K562 (cell line): ENCODE data around the gene EMP2. TPM values are rescaled to one million over a fixed set of nuclear protein-coding genes. Genes with fewer than 3 reads are reported as not detected.
A peak's percentile ranks its signal among the peaks of the same experiment; 100 is the strongest.

Experiments used
- ATAC-seq: fragments of 200-7000 bp; cut with Tn5 transposase; 3 replicates; pipeline ENCODE4 v1.9.1; 2020; ENCODE audit warnings: moderate library complexity
- BruUV-seq: library from RNA; stranded (reverse); fragments of 400-500 nt; replicated peaks from 2 replicates; lab custom pipeline; 2021; lab: Mats Ljungman, UMichigan
- CTCF ChIA-PET: fragments of 300-600 bp; formaldehyde crosslinking; extraction: SDS; loops from one replicate; lab custom pipeline; 2021; ENCODE audit warnings: low intra/inter-chr PET ratio; lab: Yijun Ruan, JAX
- POLR2A ChIA-PET: fragments of 300-600, 350-650 bp; sonication (Branson Sonifier 250); formaldehyde crosslinking; extraction: SDS; loops from one replicate; lab custom pipeline; 2021; ENCODE audit warnings: antibody characterized with exemption, inconsistent platforms; lab: Yijun Ruan, JAX
- DNase-seq, 4 experiments: peaks; one replicate each; pipeline versions ENCODE4 v3.0.0 to v3.0.0-alpha.2; 2011 to 2018; ENCODE audit warnings: low spot score in 3 of 4, mixed read lengths in 3 of 4; ENCODE audit errors: extremely low read depth in 1 of 4
- FAIRE-seq: peaks from 2 replicates; lab custom pipeline; 2011; peaks lifted over from hg19 to GRCh38; lab: Jason Lieb, UNC
- H2AFZ ChIP-seq: 2 replicates; pipeline ENCODE4 v1.6.0; 2011; ENCODE audit warnings: low read depth, low read length, control low read depth, inconsistent platforms
- H3K27ac ChIP-seq: fragments of 200-600 bp; 3 replicates; pipeline ENCODE4 v1.8.0; 2011; ENCODE audit warnings: low read depth, mild to moderate bottlenecking, control low read depth, inconsistent platforms, low read length, moderate library complexity, mixed read lengths; ENCODE audit errors: extremely low read depth
- H3K27me3 ChIP-seq, 2 experiments: fragments of 300-600 bp in 1 of 2; 2 replicates in 1 of 2; 3 replicates in 1 of 2; pipeline versions ENCODE4 v1.6.0 to v1.8.0; 2011; ENCODE audit warnings: inconsistent platforms in 2 of 2, low read length in 2 of 2, mild to moderate bottlenecking in 1 of 2, mixed read lengths in 1 of 2, moderate library complexity in 1 of 2; ENCODE audit not compliant: control insufficient read depth in 2 of 2, insufficient read depth in 2 of 2
- H3K36me3 ChIP-seq: fragments of 300-600 bp; 3 replicates; pipeline ENCODE4 v1.8.0; 2011; ENCODE audit warnings: mild to moderate bottlenecking, low read length, inconsistent platforms; ENCODE audit not compliant: control insufficient read depth, insufficient read depth
- H3K4me1 ChIP-seq, 2 experiments: fragments of 200-600 bp in 1 of 2; replicated peaks in 1 of 2; 2 replicates in 1 of 2; 3 replicates in 1 of 2; pipeline versions ENCODE4 v1.5.1 to v1.8.0; 2011; ENCODE audit warnings: inconsistent platforms in 2 of 2, low read length in 2 of 2, mild to moderate bottlenecking in 1 of 2, mixed read lengths in 1 of 2, moderate library complexity in 1 of 2; ENCODE audit not compliant: control insufficient read depth in 2 of 2, insufficient read depth in 2 of 2
- H3K4me2 ChIP-seq: 2 replicates; pipeline ENCODE4 v1.6.1; 2011; ENCODE audit warnings: low read length, control low read depth, inconsistent platforms, mixed read lengths; ENCODE audit not compliant: insufficient read depth
- H3K4me3 ChIP-seq: fragments of 200-600 bp; sonication (generic), shearing (Covaris generic); 2 replicates; pipeline ENCODE4 v1.5.1; 2016; ENCODE audit warnings: control low read depth, inconsistent platforms
- H3K79me2 ChIP-seq: fragments of 200-600 bp; 3 replicates; pipeline ENCODE4 v1.8.0; 2011; ENCODE audit warnings: low read length, inconsistent platforms; ENCODE audit not compliant: control insufficient read depth, insufficient read depth
- H3K9ac ChIP-seq, 2 experiments: 2 replicates each; pipeline versions ENCODE4 v1.6.0 to v1.6.1; 2011; ENCODE audit warnings: low read depth in 2 of 2, low read length in 2 of 2, control low read depth in 1 of 2, inconsistent platforms in 1 of 2, mild to moderate bottlenecking in 1 of 2, mixed read lengths in 1 of 2; ENCODE audit not compliant: insufficient read depth in 1 of 2
- H3K9me1 ChIP-seq: one replicate; pipeline ENCODE4 v1.6.0; 2011; ENCODE audit warnings: inconsistent platforms, mild to moderate bottlenecking, low read length, moderate library complexity; ENCODE audit not compliant: control insufficient read depth, insufficient read depth
- H3K9me3 ChIP-seq: replicated peaks from 2 replicates; pipeline ENCODE4 v1.5.1; 2011; ENCODE audit warnings: low read depth, low read length, inconsistent platforms; ENCODE audit not compliant: control insufficient read depth, insufficient read depth
- H4K20me1 ChIP-seq: replicated peaks from 2 replicates; pipeline ENCODE4 v1.6.1; 2011; ENCODE audit warnings: low read length, inconsistent platforms, mixed read lengths; ENCODE audit not compliant: control insufficient read depth, insufficient read depth
- BRF2 ChIP-seq: IDR thresholded peaks from 3 replicates; pipeline ENCODE4 v1.6.1; 2011; ENCODE audit warnings: borderline replicate concordance, mild to moderate bottlenecking; ENCODE audit not compliant: insufficient read length, insufficient read depth
- GABPB1 ChIP-seq: sonication (generic); formaldehyde crosslinking; IDR thresholded peaks from 2 replicates; pipeline ENCODE4 v1.8.0; 2022; ENCODE audit warnings: mild to moderate bottlenecking, missing genetic modification reagents
- HMGN3 ChIP-seq: IDR thresholded peaks from 2 replicates; pipeline ENCODE4 v1.6.1; 2011; ENCODE audit warnings: borderline replicate concordance, low read depth, mild to moderate bottlenecking, mixed read lengths, low read length; ENCODE audit not compliant: insufficient read length; ENCODE audit errors: extremely low read depth
- KDM1A ChIP-seq, 2 experiments: fragments of 450-650 bp; IDR thresholded peaks; 2 replicates each; pipeline ENCODE4 v1.6.1; 2016; ENCODE audit warnings: mild to moderate bottlenecking in 2 of 2
- LCOR ChIP-seq: sonication (generic); formaldehyde crosslinking; IDR thresholded peaks from 2 replicates; pipeline ENCODE4 v1.8.0; 2022; ENCODE audit warnings: mild to moderate bottlenecking, missing genetic modification reagents
- MED1 ChIP-seq: sonication (generic); formaldehyde crosslinking; IDR thresholded peaks from 2 replicates; pipeline ENCODE4 v1.8.1; 2023; ENCODE audit warnings: missing genetic modification reagents, borderline replicate concordance
- NFYB ChIP-seq: IDR thresholded peaks from 2 replicates; pipeline ENCODE4 v1.6.1; 2011; ENCODE audit warnings: mild to moderate bottlenecking, moderate library complexity; ENCODE audit not compliant: insufficient read length; ENCODE audit errors: extremely low read depth
- PBX2 ChIP-seq, 2 experiments: IDR thresholded peaks in 1 of 2; conservative IDR thresholded peaks in 1 of 2; 2 replicates each; pipeline ENCODE4 v1.6.1; 2016; ENCODE audit warnings: low read depth in 2 of 2, mild to moderate bottlenecking in 1 of 2, missing compliant biosample characterization in 1 of 2, missing genetic modification characterization in 1 of 2, moderate library complexity in 1 of 2
- WGBS: fragments of 100-300 bp; shearing (Covaris generic); methylation state at CpG from one replicate; pipeline ENCODE4 v1.1.6; 2016; ENCODE audit warnings: low coverage, mixed read lengths; ENCODE audit not compliant: insufficient coverage; ENCODE audit errors: missing lambda C conversion rate; 5-methylcytosine and 5-hydroxymethylcytosine counted together
- in situ Hi-C: fragments of 300-500 bp; cut with MboI; formaldehyde crosslinking; loops from 4 replicates; pipeline ENCODE4 v1.15.0; 2018; ENCODE audit warnings: inconsistent platforms, mixed read lengths
- intact Hi-C: fragments of 100-400 bp; cut with micrococcal nuclease; formaldehyde crosslinking; loops from 2 replicates; pipeline ENCODE4 v1.14.2; 2022
- polyA plus RNA-seq, 8 experiments: library from polyadenylated mRNA; depleted of rRNA in 4 of 8; stranded (reverse) in 5 of 8; unstranded in 3 of 8; fragments of >200 nt; fragmentation: Nextera tagmentation in 2 of 8; fragmentation: Illumina TruSeq in 1 of 8; extraction: Ambion mirVana in 2 of 8; extraction: Trizol in 1 of 8; gene quantifications; 2 replicates each; pipeline versions ENCODE4 v1.2.1 to v1.2.3, GENCODE V29; 2011 to 2014; ENCODE audit warnings: inconsistent platforms in 1 of 8, missing spikeins in 1 of 8
- total RNA-seq, 7 experiments: library from RNA; depleted of rRNA in 6 of 7; stranded (reverse); fragments of >200 nt in 6 of 7; fragmentation: Illumina TruSeq in 2 of 7; extraction: Trizol in 2 of 7; gene quantifications; 2 replicates each; pipeline versions ENCODE4 v1.2.1 to v1.2.3, GENCODE V29; 2011 to 2021; ENCODE audit warnings: low replicate concordance in 1 of 7
- TF ChIP-seq, protein P1 (sequence below): fragments of 250-450 bp; sonication (Bioruptor Pico); IDR thresholded peaks from 2 replicates; pipeline ENCODE4 v1.4.0; 2020; ENCODE audit warnings: mild to moderate bottlenecking
- TF ChIP-seq, protein P2 (sequence below): sonication (generic); formaldehyde crosslinking; IDR thresholded peaks from 2 replicates; pipeline ENCODE4 v1.8.1; 2023; ENCODE audit warnings: mild to moderate bottlenecking, missing genetic modification reagents, moderate library complexity

Gene EMP2
- total and polyA plus RNA-seq, 9 of the 15 experiments (the other 6 are each of a cell fraction or from before 2014, with no cell fraction given): 0.73 to 6.2 (median 3.1) TPM

DNA sequence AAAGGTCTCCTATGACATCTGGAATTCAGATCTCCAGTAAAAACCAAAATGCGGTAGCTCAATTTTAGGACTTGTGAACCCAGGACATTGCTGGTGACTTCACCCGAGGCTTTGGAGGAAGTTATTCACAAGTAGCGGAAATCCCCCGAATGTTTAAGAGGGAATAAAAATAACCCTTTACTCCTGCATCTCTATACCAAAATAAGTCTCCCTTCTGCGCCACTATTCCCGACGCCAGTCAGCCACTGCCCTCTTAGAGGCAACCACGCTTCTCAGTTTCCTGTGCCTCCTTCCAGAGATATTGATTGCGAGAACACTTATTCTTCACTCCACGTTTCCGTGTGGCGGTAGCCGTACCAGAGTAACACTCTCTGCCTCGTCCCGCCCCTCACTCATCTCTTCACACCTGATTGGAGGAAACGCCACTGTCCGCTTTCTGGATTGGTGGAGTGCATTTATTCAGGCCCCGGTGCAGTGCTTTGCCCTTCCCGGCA, 27.4 kb downstream of the EMP2 start (continued):
- no peak for TF ChIP-seq HMGN3
- 0 out of 2 replicates have a peak, but pooled peaks have one; percentile 25 for TF ChIP-seq GABPB1 (CRISPR knock-in tag)
- peak; percentile 64 for TF ChIP-seq NFYB
- TF ChIP-seq PBX2 (CRISPR knock-in tag; IDR thresholded peaks at IDR 0.05; ENCODE audit: low read depth): no peak
- TF ChIP-seq PBX2 (tag; conservative IDR thresholded peaks at IDR 0.05; ENCODE audit: low read depth): peak; percentile 24; the same call in 1 of the 2 replicates
- no peak for TF ChIP-seq MED1 (CRISPR knock-in tag)
- TF ChIP-seq, all 486 proteins: peak for 16

DNA sequence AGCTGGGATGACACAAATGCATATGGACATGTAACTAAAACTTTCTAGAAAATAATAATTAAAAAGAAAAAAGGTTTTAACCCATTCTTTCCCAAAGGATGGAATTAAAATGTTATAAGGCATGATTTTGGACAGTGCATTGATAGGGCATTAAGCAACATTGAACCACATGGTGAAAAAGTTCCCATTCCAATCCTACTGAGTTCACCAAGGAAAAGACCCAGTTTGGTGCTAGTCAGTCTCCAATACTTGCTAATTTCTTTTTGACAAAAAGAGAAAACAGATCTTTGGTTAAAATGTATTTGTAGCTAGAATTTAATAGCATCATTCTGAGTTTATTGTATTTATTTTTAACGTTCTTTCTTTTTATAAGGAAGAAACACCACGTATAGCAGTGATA, 28.1 kb downstream of the EMP2 start:
- H3K4me1 ChIP-seq: no peaks in the 10 kb centered on the region
- intact Hi-C loops: no loop called here
- POLR2A ChIA-PET: interaction anchor here (0.7 to 1.2 kb wide), 4 partner anchors 9 to 1014 kb away, joined by 3 to 4 read pairs (median 3); no protein-coding TSS in a partner anchor
- H2AFZ ChIP-seq: no peak overlapping the region
- FAIRE-seq: no peak
- no peak for ATAC-seq
- H3K9me3 ChIP-seq: peaks cover 6% of the 10 kb centered on the region
- CTCF ChIA-PET: no interaction called here
- H3K4me2 ChIP-seq: no peak overlapping the region
- H4K20me1 ChIP-seq: no peaks in the 10 kb centered on the region
- WGBS: 3% methylated on average over 2 of the region's 2 CpGs
- no peak overlapping the region for H3K4me3 ChIP-seq
- H3K9ac ChIP-seq: no peak overlapping the region
- in situ Hi-C loops: no loop called here
- H3K27me3 ChIP-seq: peaks cover 0 to 6% of the 10 kb centered on the region in 2 experiments; a peak in 3 of 5 replicates
- no TSS peak for BruUV-seq
- no peaks in the 10 kb centered on the region for H3K79me2 ChIP-seq
- DNase-seq: no peak
- no peaks in the 10 kb centered on the region for H3K36me3 ChIP-seq
- H3K27ac ChIP-seq: no peak overlapping the region
- H3K9me1 ChIP-seq: no peaks in the 10 kb centered on the region
- no peak for TF ChIP-seq BRF2
- TF ChIP-seq, protein P1, sequence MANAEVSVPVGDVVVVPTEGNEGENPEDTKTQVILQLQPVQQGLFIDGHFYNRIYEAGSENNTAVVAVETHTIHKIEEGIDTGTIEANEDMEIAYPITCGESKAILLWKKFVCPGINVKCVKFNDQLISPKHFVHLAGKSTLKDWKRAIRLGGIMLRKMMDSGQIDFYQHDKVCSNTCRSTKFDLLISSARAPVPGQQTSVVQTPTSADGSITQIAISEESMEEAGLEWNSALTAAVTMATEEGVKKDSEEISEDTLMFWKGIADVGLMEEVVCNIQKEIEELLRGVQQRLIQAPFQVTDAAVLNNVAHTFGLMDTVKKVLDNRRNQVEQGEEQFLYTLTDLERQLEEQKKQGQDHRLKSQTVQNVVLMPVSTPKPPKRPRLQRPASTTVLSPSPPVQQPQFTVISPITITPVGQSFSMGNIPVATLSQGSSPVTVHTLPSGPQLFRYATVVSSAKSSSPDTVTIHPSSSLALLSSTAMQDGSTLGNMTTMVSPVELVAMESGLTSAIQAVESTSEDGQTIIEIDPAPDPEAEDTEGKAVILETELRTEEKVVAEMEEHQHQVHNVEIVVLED (CRISPR knock-in tag): no peak
- TF ChIP-seq KDM1A (IDR thresholded peaks at IDR 0.05): no peak
- no peak for TF ChIP-seq LCOR (CRISPR knock-in tag)
- TF ChIP-seq, protein P2, sequence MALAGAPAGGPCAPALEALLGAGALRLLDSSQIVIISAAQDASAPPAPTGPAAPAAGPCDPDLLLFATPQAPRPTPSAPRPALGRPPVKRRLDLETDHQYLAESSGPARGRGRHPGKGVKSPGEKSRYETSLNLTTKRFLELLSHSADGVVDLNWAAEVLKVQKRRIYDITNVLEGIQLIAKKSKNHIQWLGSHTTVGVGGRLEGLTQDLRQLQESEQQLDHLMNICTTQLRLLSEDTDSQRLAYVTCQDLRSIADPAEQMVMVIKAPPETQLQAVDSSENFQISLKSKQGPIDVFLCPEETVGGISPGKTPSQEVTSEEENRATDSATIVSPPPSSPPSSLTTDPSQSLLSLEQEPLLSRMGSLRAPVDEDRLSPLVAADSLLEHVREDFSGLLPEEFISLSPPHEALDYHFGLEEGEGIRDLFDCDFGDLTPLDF (CRISPR knock-in tag): no peak
- TF ChIP-seq, all 486 proteins: peak for 0
